ES-I3 (cell line): ENCODE results near the gene EDC4.
A peak's percentile ranks its signal among the peaks of the same experiment; 100 is the strongest.
"Not testable (repeated sequence)": the region's sequence is repeated elsewhere in the genome, so short reads cannot be mapped to it uniquely, and the experiment has no call there.

Source experiments
- H3K36me3 ChIP-seq: 2 replicates; pipeline ENCODE4 v1.6.1; 2013; ENCODE audit warnings: mild to moderate bottlenecking, low read length, control low read depth, moderate library complexity; ENCODE audit not compliant: insufficient read depth
- H3K4me1 ChIP-seq: 2 replicates; pipeline ENCODE4 v1.6.1; 2013; ENCODE audit warnings: mild to moderate bottlenecking, control low read depth, low read length; ENCODE audit not compliant: insufficient read depth
- H3K9ac ChIP-seq: 2 replicates; pipeline ENCODE4 v1.6.1; 2013; ENCODE audit warnings: low read depth, mild to moderate bottlenecking, low read length, moderate library complexity
- H3K9me3 ChIP-seq: 2 replicates; pipeline ENCODE4 v1.6.1; 2013; ENCODE audit warnings: mild to moderate bottlenecking, low read length, moderate library complexity; ENCODE audit not compliant: control insufficient read depth, insufficient read depth

The EDC4 gene

GRCh38 chr16:67861877-67862276 lies 11.0 kb upstream of the EDC4 start:
- Histone ChIP-seq H3K36me3 (peaks cover 4% of the 10 kb centered on the region; the same call in 1 of the 2 replicates), H3K9me3 (no peaks in the 10 kb centered on the region), H3K9ac (no peak overlapping the region), H3K4me1 (peaks cover 6% of the 10 kb centered on the region; the same call in 1 of the 2 replicates)

- no peaks in the 10 kb centered on the region for H3K9me3 ChIP-seq
- H3K36me3 ChIP-seq: peaks cover 11% of the 10 kb centered on the region
- H3K9ac ChIP-seq: no peak overlapping the region
- no peaks in the 10 kb centered on the region; the same call in 1 of the 2 replicates for H3K4me1 ChIP-seq
Measured at GRCh38 chr16:67862623-67863583, 9.9 kb upstream of the EDC4 start.

GRCh38 chr16:67864044-67864443 lies 8.8 kb upstream of the EDC4 start:
- H3K9me3 ChIP-seq, H3K4me1 ChIP-seq, H3K9ac ChIP-seq: not testable (repeated sequence)
- peaks cover 16% of the 10 kb centered on the region for H3K36me3 ChIP-seq

- peaks cover 16% of the 10 kb centered on the region for H3K36me3 ChIP-seq
- no peaks in the 10 kb centered on the region; the same call in 1 of the 2 replicates for H3K4me1 ChIP-seq
- no peak overlapping the region for H3K9ac ChIP-seq
- no peaks in the 10 kb centered on the region for H3K9me3 ChIP-seq
Measured at GRCh38 chr16:67864594-67864993, 8.3 kb upstream of the EDC4 start.

GRCh38 chr16:67865318-67865717 lies 7.5 kb upstream of the EDC4 start:
- H3K4me1 ChIP-seq: no peaks in the 10 kb centered on the region; the same call in 1 of the 2 replicates
- H3K9ac ChIP-seq: no peak overlapping the region
- H3K9me3 ChIP-seq: no peaks in the 10 kb centered on the region
- peaks cover 16% of the 10 kb centered on the region for H3K36me3 ChIP-seq

GRCh38 chr16:67868290-67868689 lies 4.6 kb upstream of the EDC4 start:
- Histone ChIP-seq H3K9ac (no peak overlapping the region), H3K9me3 (no peaks in the 10 kb centered on the region), H3K4me1 (no peaks in the 10 kb centered on the region; the same call in 1 of the 2 replicates), H3K36me3 (peaks cover 12% of the 10 kb centered on the region)

- H3K9me3 ChIP-seq: no peaks in the 10 kb centered on the region
- H3K9ac ChIP-seq: no peak overlapping the region
- H3K4me1 ChIP-seq: no peaks in the 10 kb centered on the region; the same call in 1 of the 2 replicates
- peaks cover 12% of the 10 kb centered on the region for H3K36me3 ChIP-seq
Measured at GRCh38 chr16:67869653-67870052, 3.2 kb upstream of the EDC4 start.

GRCh38 chr16:67871256-67871655 lies 1.6 kb upstream of the EDC4 start:
- no peak overlapping the region for H3K9ac ChIP-seq
- H3K4me1 ChIP-seq: no peaks in the 10 kb centered on the region; the same call in 1 of the 2 replicates
- H3K9me3 ChIP-seq: no peaks in the 10 kb centered on the region
- peaks cover 19% of the 10 kb centered on the region for H3K36me3 ChIP-seq

- Histone ChIP-seq H3K9ac (peak overlapping the region; percentile 97; the same call in 1 of the 2 replicates), H3K36me3 (peaks cover 21% of the 10 kb centered on the region), H3K9me3 (no peaks in the 10 kb centered on the region), H3K4me1 (no peaks in the 10 kb centered on the region; the same call in 1 of the 2 replicates)
Measured at GRCh38 chr16:67872131-67872630, 671 bp upstream of the EDC4 start.

GRCh38 chr16:67873435-67874370 lies 851 bp downstream of the EDC4 start:
- peak overlapping the region; percentile 97 for H3K9ac ChIP-seq
- peaks cover 19% of the 10 kb centered on the region for H3K36me3 ChIP-seq
- H3K9me3 ChIP-seq: no peaks in the 10 kb centered on the region
- no peaks in the 10 kb centered on the region; the same call in 1 of the 2 replicates for H3K4me1 ChIP-seq

- H3K36me3 ChIP-seq: peaks cover 19% of the 10 kb centered on the region
- H3K9ac ChIP-seq: no peak overlapping the region
- no peaks in the 10 kb centered on the region; the same call in 1 of the 2 replicates for H3K4me1 ChIP-seq
- H3K9me3 ChIP-seq: no peaks in the 10 kb centered on the region
Measured at GRCh38 chr16:67874372-67874771, 1.5 kb downstream of the EDC4 start.

GRCh38 chr16:67877064-67877463 lies 4.2 kb downstream of the EDC4 start:
- H3K9ac ChIP-seq: no peak overlapping the region
- H3K9me3 ChIP-seq: no peaks in the 10 kb centered on the region
- H3K4me1 ChIP-seq: no peaks in the 10 kb centered on the region; the same call in 1 of the 2 replicates
- peaks cover 19% of the 10 kb centered on the region for H3K36me3 ChIP-seq

- Histone ChIP-seq H3K9ac (no peak overlapping the region), H3K9me3 (no peaks in the 10 kb centered on the region), H3K36me3 (peaks cover 19% of the 10 kb centered on the region), H3K4me1 (no peaks in the 10 kb centered on the region; the same call in 1 of the 2 replicates)
Measured at GRCh38 chr16:67878232-67878631, 5.4 kb downstream of the EDC4 start.

- peaks cover 19% of the 10 kb centered on the region for H3K36me3 ChIP-seq
- no peaks in the 10 kb centered on the region for H3K9me3 ChIP-seq
- H3K4me1 ChIP-seq: no peaks in the 10 kb centered on the region; the same call in 1 of the 2 replicates
- H3K9ac ChIP-seq: no peak overlapping the region
Measured at GRCh38 chr16:67878846-67879245, 6.0 kb downstream of the EDC4 start.
